Measurements from ENCODE around the gene GALNT8. TPM values are rescaled to one million over a fixed set of nuclear protein-coding genes. Genes with fewer than 3 reads are reported as not detected.

The GALNT8 gene
- total RNA-seq, 1 donor from 2014 or later: 0.40 TPM

Other genes starting within 250 kb of the GALNT8 start
- gene RAD51AP1, start 181.5 kb upstream of the GALNT8 start, total RNA-seq: 13.3 and 22.8 TPM in 2 replicates
- gene DYRK4, start 158.2 kb upstream of the GALNT8 start, total RNA-seq: 51.7 and 70.7 TPM in 2 replicates
- gene AKAP3, start 71.3 kb upstream of the GALNT8 start, total RNA-seq: 0.79 and 2.2 TPM in 2 replicates
- 76.8 and 81.6 TPM in 2 replicates for gene NDUFA9, start 71.3 kb upstream of the GALNT8 start, total RNA-seq
- gene KCNA1, start 189.5 kb downstream of the GALNT8 start, total RNA-seq: not detected in 2 replicates